ENCODE results near the gene EMILIN2. TPM values are rescaled to one million over a fixed set of nuclear protein-coding genes. Genes with fewer than 3 reads are reported as not detected.

EMILIN2 gene
- total and polyA plus RNA-seq, 9 of the 15 experiments (the other 6 are each of a cell fraction or from before 2014, with no cell fraction given): 0.01 to 0.40 (median 0.19) TPM

DNA sequence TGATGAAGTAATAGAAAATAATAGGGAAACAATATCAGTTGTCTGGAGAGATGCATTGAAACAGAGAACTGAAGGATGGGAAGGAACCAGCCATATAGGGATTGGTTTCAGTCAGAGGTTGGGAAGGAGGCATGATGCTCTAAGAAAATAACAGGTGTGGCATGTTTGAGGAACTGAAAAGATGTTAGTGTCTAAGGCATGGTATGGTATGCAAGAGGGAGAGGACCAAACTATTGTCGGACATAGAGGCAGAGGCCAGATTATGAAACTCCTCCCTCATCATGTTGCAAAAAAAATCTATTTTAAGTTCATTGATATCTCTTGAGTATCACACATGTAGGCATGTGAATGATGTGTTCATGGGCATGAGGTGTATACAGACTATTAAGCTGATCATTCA is 48.9 kb upstream of the EMILIN2 start (continued):
- TF ChIP-seq, protein P1, sequence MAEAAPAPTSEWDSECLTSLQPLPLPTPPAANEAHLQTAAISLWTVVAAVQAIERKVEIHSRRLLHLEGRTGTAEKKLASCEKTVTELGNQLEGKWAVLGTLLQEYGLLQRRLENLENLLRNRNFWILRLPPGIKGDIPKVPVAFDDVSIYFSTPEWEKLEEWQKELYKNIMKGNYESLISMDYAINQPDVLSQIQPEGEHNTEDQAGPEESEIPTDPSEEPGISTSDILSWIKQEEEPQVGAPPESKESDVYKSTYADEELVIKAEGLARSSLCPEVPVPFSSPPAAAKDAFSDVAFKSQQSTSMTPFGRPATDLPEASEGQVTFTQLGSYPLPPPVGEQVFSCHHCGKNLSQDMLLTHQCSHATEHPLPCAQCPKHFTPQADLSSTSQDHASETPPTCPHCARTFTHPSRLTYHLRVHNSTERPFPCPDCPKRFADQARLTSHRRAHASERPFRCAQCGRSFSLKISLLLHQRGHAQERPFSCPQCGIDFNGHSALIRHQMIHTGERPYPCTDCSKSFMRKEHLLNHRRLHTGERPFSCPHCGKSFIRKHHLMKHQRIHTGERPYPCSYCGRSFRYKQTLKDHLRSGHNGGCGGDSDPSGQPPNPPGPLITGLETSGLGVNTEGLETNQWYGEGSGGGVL (CRISPR knock-in tag; IDR thresholded peaks at IDR 0.05): no peak
- TF ChIP-seq, protein P2, sequence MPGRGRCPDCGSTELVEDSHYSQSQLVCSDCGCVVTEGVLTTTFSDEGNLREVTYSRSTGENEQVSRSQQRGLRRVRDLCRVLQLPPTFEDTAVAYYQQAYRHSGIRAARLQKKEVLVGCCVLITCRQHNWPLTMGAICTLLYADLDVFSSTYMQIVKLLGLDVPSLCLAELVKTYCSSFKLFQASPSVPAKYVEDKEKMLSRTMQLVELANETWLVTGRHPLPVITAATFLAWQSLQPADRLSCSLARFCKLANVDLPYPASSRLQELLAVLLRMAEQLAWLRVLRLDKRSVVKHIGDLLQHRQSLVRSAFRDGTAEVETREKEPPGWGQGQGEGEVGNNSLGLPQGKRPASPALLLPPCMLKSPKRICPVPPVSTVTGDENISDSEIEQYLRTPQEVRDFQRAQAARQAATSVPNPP (IDR thresholded peaks at IDR 0.05; ENCODE audit: borderline replicate concordance, insufficient read depth, insufficient read length): no peak
- TF ChIP-seq, protein P3, sequence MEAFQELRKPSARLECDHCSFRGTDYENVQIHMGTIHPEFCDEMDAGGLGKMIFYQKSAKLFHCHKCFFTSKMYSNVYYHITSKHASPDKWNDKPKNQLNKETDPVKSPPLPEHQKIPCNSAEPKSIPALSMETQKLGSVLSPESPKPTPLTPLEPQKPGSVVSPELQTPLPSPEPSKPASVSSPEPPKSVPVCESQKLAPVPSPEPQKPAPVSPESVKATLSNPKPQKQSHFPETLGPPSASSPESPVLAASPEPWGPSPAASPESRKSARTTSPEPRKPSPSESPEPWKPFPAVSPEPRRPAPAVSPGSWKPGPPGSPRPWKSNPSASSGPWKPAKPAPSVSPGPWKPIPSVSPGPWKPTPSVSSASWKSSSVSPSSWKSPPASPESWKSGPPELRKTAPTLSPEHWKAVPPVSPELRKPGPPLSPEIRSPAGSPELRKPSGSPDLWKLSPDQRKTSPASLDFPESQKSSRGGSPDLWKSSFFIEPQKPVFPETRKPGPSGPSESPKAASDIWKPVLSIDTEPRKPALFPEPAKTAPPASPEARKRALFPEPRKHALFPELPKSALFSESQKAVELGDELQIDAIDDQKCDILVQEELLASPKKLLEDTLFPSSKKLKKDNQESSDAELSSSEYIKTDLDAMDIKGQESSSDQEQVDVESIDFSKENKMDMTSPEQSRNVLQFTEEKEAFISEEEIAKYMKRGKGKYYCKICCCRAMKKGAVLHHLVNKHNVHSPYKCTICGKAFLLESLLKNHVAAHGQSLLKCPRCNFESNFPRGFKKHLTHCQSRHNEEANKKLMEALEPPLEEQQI (IDR thresholded peaks at IDR 0.05): no peak

DNA sequence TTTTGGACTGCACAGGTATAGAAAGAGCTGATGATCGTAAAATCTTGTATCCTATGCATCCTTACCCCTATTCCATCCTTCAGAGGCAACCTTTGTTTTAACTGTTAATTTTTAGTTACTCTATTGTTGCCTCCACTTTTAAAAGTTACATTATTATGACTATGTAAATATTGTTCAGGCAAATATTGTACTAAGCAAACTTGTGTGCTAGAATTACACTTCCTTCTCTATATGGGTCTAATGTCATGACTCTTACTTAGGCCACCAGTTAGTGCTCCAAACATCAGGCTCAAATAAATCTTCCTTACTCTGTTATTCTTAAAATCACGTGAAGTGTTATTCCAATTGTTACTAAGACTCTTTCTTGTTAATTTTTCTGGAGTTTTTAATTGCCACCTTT is 47.4 kb upstream of the EMILIN2 start:
- Histone ChIP-seq H3K9ac (ENCODE audit: insufficient read depth in 1 of 2, low read depth in 2 of 2, low read length in 2 of 2) (no peak overlapping the region), H3K4me3 (no peak overlapping the region), H2AFZ (ENCODE audit: low read depth, low read length) (no peak overlapping the region), H3K27ac (ENCODE audit: extremely low read depth, low read depth, low read length) (no peak overlapping the region), H4K20me1 (replicated peaks; ENCODE audit: control insufficient read depth, insufficient read depth, low read length) (no peaks in the 10 kb centered on the region), H3K79me2 (ENCODE audit: control insufficient read depth, insufficient read depth, low read length) (no peaks in the 10 kb centered on the region), H3K9me3 (replicated peaks; ENCODE audit: control insufficient read depth, insufficient read depth, low read depth, low read length) (no peaks in the 10 kb centered on the region), H3K9me1 (ENCODE audit: control insufficient read depth, insufficient read depth, low read length) (no peaks in the 10 kb centered on the region), H3K4me2 (ENCODE audit: insufficient read depth, low read length) (no peak overlapping the region), H3K36me3 (ENCODE audit: control insufficient read depth, insufficient read depth, low read length) (peaks cover 83% of the 10 kb centered on the region), H3K4me1 (replicated peaks in 1 of 2; ENCODE audit: control insufficient read depth in 2 of 2, insufficient read depth in 2 of 2, low read length in 2 of 2) (no peaks in the 10 kb centered on the region), H3K27me3 (ENCODE audit: control insufficient read depth in 2 of 2, insufficient read depth in 2 of 2, low read length in 2 of 2) (no peaks in the 10 kb centered on the region)
- intact Hi-C loops (cut with micrococcal nuclease) (no loop called here), in situ Hi-C loops (cut with MboI) (no loop called here)
- CTCF ChIA-PET (ENCODE audit: low intra/inter-chr PET ratio): no interaction called here
- POLR2A ChIA-PET: no interaction called here
- WGBS (ENCODE audit: insufficient coverage, low coverage, missing lambda C conversion rate): 74% methylated on average over 2 of the region's 2 CpGs
- ATAC-seq: no peak
- no peak for FAIRE-seq
- DNase-seq (ENCODE audit: extremely low read depth in 1 of 4, low spot score in 3 of 4): no peak
- no TSS peak for BruUV-seq (replicated peaks)
- TF ChIP-seq, protein P4, sequence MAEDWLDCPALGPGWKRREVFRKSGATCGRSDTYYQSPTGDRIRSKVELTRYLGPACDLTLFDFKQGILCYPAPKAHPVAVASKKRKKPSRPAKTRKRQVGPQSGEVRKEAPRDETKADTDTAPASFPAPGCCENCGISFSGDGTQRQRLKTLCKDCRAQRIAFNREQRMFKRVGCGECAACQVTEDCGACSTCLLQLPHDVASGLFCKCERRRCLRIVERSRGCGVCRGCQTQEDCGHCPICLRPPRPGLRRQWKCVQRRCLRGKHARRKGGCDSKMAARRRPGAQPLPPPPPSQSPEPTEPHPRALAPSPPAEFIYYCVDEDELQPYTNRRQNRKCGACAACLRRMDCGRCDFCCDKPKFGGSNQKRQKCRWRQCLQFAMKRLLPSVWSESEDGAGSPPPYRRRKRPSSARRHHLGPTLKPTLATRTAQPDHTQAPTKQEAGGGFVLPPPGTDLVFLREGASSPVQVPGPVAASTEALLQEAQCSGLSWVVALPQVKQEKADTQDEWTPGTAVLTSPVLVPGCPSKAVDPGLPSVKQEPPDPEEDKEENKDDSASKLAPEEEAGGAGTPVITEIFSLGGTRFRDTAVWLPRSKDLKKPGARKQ (CRISPR knock-in tag; IDR thresholded peaks at IDR 0.05): no peak
- TF ChIP-seq, protein P5, sequence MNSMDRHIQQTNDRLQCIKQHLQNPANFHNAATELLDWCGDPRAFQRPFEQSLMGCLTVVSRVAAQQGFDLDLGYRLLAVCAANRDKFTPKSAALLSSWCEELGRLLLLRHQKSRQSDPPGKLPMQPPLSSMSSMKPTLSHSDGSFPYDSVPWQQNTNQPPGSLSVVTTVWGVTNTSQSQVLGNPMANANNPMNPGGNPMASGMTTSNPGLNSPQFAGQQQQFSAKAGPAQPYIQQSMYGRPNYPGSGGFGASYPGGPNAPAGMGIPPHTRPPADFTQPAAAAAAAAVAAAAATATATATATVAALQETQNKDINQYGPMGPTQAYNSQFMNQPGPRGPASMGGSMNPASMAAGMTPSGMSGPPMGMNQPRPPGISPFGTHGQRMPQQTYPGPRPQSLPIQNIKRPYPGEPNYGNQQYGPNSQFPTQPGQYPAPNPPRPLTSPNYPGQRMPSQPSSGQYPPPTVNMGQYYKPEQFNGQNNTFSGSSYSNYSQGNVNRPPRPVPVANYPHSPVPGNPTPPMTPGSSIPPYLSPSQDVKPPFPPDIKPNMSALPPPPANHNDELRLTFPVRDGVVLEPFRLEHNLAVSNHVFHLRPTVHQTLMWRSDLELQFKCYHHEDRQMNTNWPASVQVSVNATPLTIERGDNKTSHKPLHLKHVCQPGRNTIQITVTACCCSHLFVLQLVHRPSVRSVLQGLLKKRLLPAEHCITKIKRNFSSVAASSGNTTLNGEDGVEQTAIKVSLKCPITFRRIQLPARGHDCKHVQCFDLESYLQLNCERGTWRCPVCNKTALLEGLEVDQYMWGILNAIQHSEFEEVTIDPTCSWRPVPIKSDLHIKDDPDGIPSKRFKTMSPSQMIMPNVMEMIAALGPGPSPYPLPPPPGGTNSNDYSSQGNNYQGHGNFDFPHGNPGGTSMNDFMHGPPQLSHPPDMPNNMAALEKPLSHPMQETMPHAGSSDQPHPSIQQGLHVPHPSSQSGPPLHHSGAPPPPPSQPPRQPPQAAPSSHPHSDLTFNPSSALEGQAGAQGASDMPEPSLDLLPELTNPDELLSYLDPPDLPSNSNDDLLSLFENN (IDR thresholded peaks at IDR 0.05; ENCODE audit: low read depth in 2 of 2, low read length in 2 of 2): no peak
- TF ChIP-seq, protein P6, sequence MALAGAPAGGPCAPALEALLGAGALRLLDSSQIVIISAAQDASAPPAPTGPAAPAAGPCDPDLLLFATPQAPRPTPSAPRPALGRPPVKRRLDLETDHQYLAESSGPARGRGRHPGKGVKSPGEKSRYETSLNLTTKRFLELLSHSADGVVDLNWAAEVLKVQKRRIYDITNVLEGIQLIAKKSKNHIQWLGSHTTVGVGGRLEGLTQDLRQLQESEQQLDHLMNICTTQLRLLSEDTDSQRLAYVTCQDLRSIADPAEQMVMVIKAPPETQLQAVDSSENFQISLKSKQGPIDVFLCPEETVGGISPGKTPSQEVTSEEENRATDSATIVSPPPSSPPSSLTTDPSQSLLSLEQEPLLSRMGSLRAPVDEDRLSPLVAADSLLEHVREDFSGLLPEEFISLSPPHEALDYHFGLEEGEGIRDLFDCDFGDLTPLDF (CRISPR knock-in tag; IDR thresholded peaks at IDR 0.05): no peak
- no peak for TF ChIP-seq HNRNPH1 (optimal IDR thresholded peaks at IDR 0.05; ENCODE audit: low read depth, low read length)
